HG02973 (cell line): ENCODE results near the gene SLC29A4.
"Not testable (repeated sequence)": the region's sequence is repeated elsewhere in the genome, so short reads cannot be mapped to it uniquely, and the experiment has no call there.

Experiments used
- ATAC-seq: cut with Tn5 transposase; IDR thresholded peaks from one replicate; pipeline ENCODE4 v1.9.1; 2021; ENCODE audit warnings: moderate library complexity; ENCODE audit not compliant: unreplicated experiment

SLC29A4 gene

GRCh38 chr7:5320802-5321396, 38.2 kb downstream of the SLC29A4 start:
- ATAC-seq, result no peak

- no peak for ATAC-seq
Observed at GRCh38 chr7:5322621-5323410, 40.1 kb downstream of the SLC29A4 start.

GRCh38 chr7:5323800-5324781, 41.3 kb downstream of the SLC29A4 start:
- ATAC-seq, result not testable (repeated sequence)

- ATAC-seq, result no peak
Observed at GRCh38 chr7:5324961-5325360, 42.2 kb downstream of the SLC29A4 start.

- no peak for ATAC-seq
Observed at GRCh38 chr7:5330288-5330687, 47.5 kb downstream of the SLC29A4 start.

- ATAC-seq, result no peak
Observed at GRCh38 chr7:5332579-5332978, 49.8 kb downstream of the SLC29A4 start.

- no peak for ATAC-seq
Observed at GRCh38 chr7:5333121-5334045, 50.6 kb downstream of the SLC29A4 start.

GRCh38 chr7:5334671-5335070, 51.9 kb downstream of the SLC29A4 start:
- no peak for ATAC-seq

- ATAC-seq, result no peak
Observed at GRCh38 chr7:5337047-5337446, 54.3 kb downstream of the SLC29A4 start.

- ATAC-seq, result no peak
Observed at GRCh38 chr7:5339955-5340354, 57.2 kb downstream of the SLC29A4 start.

GRCh38 chr7:5342631-5343030, 59.9 kb downstream of the SLC29A4 start:
- ATAC-seq, result no peak

GRCh38 chr7:5343884-5344283, 61.1 kb downstream of the SLC29A4 start:
- no peak for ATAC-seq

- no peak for ATAC-seq
Observed at GRCh38 chr7:5344342-5344741, 61.6 kb downstream of the SLC29A4 start.

GRCh38 chr7:5345171-5345570, 62.4 kb downstream of the SLC29A4 start:
- no peak for ATAC-seq

- no peak for ATAC-seq
Observed at GRCh38 chr7:5345671-5346070, 62.9 kb downstream of the SLC29A4 start.

- ATAC-seq, result no peak
Observed at GRCh38 chr7:5348134-5349004, 65.6 kb downstream of the SLC29A4 start.

GRCh38 chr7:5349005-5349380, 66.2 kb downstream of the SLC29A4 start:
- ATAC-seq, result no peak

- no peak for ATAC-seq
Observed at GRCh38 chr7:5349437-5350173, 66.9 kb downstream of the SLC29A4 start.

GRCh38 chr7:5350174-5350463, 67.4 kb downstream of the SLC29A4 start:
- ATAC-seq, result no peak
